VCaP (cell line): ENCODE measurements around the gene SDHAF2.
A peak's percentile ranks its signal among the peaks of the same experiment; 100 is the strongest.

ENCODE experiments used
- H3K27ac ChIP-seq: fragments of 450-650 bp; 2 replicates; pipeline ENCODE4 v1.5.1; 2017
- TF ChIP-seq, protein P1 (sequence below): fragments of 450-650 bp; conservative IDR thresholded peaks from 2 replicates; pipeline ENCODE4 v1.5.1; 2017; ENCODE audit warnings: mild to moderate bottlenecking, moderate library complexity

Gene SDHAF2

DNA sequence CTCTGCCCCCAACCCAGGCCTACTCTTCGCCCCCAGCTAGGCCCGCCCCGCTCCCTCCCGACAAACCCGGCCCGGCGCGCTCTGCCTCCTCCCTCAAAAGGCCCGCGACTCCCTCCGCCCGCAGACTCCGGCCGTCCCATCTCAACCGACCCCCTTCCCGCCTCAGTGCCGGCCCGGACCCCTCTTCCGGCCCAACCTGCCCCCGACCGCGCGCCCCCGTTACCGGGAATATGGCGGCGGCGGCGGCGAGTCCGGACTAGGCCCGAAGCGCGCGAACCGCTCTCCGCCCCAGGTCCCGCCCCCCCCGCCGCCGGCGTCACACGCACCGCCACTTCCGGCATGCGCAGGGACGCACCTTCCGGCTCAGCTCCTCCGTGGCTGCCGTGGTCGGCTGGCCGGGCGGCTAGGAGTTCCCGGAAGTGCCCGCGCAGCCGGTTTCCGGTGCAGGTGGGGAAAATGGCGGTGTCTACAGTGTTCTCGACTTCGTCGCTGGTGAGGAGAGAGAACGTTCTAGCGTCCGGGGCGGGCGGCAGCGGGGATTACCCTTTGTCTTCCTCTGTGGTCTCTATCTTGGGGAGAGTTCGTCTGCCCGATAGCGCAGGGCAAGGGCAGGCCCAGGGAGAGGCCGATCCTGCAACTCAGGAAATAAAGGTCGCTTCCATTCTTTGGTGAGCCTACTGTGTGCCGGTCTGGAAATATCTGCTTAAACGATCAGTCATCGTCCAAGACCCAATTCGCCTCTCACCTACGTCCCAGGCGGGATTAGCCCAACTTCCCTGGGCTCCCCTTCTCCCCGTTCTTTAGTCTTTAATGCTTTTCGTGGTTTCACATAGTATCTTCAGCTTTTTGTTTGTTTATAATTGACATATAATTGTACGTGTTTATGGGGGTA is at the start of gene SDHAF2, which contains the start of gene CPSF7:
SDHAF2 (plus strand) TSS at position 434 of the 892 bp plus-strand sequence; CDS start at position 457, 23 bp downstream.
CPSF7 (minus strand) TSS at position 285 of the 892 bp plus-strand sequence. CDS start 740 bp downstream, outside the sequence.
- TF ChIP-seq, protein P1, sequence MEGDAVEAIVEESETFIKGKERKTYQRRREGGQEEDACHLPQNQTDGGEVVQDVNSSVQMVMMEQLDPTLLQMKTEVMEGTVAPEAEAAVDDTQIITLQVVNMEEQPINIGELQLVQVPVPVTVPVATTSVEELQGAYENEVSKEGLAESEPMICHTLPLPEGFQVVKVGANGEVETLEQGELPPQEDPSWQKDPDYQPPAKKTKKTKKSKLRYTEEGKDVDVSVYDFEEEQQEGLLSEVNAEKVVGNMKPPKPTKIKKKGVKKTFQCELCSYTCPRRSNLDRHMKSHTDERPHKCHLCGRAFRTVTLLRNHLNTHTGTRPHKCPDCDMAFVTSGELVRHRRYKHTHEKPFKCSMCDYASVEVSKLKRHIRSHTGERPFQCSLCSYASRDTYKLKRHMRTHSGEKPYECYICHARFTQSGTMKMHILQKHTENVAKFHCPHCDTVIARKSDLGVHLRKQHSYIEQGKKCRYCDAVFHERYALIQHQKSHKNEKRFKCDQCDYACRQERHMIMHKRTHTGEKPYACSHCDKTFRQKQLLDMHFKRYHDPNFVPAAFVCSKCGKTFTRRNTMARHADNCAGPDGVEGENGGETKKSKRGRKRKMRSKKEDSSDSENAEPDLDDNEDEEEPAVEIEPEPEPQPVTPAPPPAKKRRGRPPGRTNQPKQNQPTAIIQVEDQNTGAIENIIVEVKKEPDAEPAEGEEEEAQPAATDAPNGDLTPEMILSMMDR = no peak
- peak within 1 kb of the TSS; percentile 97 for H3K27ac ChIP-seq

DNA sequence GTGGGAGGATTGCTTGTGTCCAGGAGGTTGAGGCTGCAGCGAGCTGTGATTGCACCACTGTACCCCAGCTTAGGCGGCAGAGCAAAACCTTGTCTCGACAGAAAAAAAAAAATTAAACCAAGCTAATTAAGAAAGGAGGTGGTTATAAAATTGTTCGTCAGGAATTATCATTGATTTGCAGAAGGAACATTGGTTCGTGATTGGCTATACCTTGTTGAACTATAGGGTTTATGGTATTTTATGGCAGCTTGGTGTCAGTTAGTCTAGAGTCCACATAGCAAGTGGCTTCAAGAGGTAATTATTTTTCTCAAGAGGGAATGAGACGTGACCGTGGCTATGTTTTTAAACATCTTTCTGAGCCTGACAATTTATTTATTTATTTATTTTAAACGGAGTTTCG is 49.0 kb upstream of the SDHAF2 start:
- no peak overlapping the region for H3K27ac ChIP-seq
- TF ChIP-seq, protein P1 = no peak

DNA sequence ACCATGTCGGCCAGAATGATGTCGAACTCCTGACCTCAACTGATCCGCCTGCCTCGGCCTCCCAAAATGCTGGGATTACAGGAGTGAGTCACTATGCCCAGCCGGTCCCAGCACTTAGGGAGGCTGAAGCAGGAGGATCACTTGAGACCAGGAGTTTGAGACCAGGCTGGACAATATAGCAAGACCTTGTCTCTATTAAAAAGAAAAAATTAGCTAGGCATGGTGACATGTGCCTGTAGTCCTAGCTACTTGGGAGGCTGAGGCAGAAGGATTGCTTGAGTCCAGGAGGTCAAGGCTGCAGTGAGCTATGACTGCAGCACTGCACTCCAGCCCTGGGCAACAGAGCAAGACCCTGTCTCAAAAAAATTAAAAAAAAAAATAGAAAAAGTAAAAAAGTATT is 46.1 kb upstream of the SDHAF2 start:
- peak overlapping the region; percentile 5; the same call in 1 of the 2 replicates for H3K27ac ChIP-seq

DNA sequence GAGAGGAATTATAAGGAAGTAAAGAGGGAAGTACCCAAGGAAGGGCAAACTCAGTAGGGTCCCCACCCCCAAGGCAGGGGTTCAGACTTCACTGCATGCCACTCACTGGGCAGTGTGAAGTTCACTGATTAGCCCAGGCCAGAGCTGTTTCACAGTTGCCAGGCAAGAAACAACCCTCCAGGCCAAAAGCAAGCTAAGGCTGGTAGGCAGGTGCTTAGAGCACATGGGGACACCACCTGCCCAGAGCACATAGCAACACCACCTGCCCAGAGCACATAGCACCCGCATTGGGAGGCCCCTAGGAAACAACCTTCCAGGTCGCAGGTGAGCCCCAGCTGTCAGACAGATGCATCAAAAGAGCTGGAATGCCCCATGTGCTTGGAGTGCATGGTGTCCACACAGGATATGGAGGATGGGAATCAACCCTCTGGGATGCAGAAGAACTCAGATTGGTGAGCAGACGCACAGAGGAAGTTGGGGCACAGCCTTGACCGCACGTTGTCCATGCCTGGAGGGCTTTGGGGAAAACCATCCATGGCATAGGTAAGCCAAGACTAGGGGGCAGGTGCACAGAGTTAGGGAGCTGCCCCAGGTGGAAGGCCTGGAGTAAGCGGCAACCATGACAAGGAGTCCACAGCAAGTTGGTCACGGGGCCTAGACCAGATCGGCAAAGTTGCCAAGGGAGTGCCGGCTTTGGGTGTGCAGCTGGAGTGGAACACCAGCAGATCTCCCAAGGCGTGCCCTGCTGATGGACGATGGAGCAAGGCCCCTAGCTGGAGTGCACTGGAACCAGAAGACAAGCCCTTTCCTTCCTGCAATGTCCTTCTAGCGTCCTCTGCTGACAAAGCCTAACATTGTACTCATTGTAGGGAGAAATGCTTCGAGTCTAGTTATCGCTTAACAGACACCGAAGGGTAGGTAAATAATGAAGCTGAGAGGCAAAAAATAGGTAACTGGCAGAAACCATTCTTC is 45.4 kb upstream of the SDHAF2 start:
- TF ChIP-seq, protein P1 = no peak
- peak overlapping the region; percentile 5; the same call in 1 of the 2 replicates for H3K27ac ChIP-seq

DNA sequence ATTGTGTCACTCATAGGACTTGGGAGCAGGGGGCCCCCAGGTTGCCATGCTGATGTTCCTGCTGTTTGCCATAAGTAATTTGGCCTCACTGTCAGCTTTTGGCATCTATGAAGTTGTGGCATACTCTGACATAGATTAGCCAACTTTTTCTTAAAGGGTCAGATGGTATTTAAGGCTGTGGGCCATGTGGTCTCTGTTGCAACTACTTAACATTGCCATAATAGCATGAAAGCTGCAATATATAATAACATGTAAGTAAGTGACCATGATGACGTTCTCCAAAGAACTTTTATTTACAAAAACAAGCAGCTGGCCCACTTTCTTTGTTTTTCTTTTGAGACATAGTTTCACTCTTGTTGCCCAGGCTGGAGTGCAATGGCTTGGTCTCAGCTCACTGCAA is 39.8 kb upstream of the SDHAF2 start:
- H3K27ac ChIP-seq = no peak overlapping the region
- TF ChIP-seq, protein P1 = no peak

DNA sequence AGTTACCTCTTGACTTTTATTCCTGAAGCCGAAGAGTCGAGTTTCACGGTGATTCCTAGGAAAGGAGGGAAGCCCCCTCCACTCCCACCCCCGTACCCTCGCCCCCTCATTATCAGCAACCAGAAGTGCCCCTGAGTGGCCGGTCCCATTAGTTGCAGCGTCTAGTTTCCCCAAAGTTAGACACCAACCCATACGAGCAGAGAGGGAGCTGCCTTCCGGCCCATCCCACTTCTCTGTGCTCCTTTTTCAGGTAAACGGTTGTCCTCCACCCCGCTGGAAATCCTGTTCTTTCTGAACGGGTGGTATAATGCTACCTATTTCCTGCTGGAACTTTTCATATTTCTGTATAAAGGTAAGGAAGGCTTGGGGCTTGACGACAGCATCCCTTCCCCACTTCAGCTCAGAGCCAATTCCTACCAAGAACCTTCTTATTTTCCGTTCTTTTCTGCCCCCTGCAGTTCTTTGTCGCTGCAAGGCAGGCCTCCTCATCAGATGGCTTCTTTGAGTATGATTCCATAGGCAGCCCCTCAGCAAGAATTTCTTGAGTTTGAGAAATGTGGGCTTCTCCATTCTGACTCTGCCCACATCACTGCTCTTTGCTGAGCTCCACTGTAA is 36.8 kb upstream of the SDHAF2 start:
- H3K27ac ChIP-seq = peak overlapping the region; percentile 91
- TF ChIP-seq, protein P1 = peak; percentile 47

DNA sequence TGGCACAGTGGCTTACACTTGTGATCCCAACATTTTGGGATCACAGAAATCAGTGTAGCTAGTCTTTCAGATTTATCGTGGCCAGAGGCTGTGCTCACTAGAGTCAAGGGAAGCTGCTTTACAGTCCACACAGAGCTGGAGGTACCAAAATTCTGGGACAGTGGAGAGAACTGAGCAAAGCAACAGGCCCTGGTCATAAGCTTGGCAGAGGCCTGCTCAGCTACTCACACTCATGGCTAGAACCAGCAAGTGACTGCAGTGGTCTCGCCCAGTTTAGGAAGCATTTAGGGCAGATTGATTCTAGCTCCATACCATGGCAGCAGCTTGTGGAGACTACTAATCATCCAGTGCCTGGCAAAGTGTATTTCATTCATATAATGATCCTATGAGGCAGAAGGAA is 28.8 kb upstream of the SDHAF2 start:
- TF ChIP-seq, protein P1 = no peak
- H3K27ac ChIP-seq = no peak overlapping the region
